MM.1S (cell line): ENCODE data around the gene TULP4.
"Not testable (repeated sequence)": the region's sequence is repeated elsewhere in the genome, so short reads cannot be mapped to it uniquely, and the experiment has no call there.

Experiments used
- DNase-seq: peaks from one replicate; pipeline ENCODE4 v3.0.0-alpha.2; 2015
- H2AFZ ChIP-seq: fragments of 300-600 bp; sonication (generic); 2 replicates; pipeline ENCODE4 v1.6.0; 2016; ENCODE audit warnings: antibody characterized with exemption, low read length
- H3F3A ChIP-seq: fragments of 300-600 bp; sonication (generic); 2 replicates; pipeline ENCODE4 v1.6.1; 2016; ENCODE audit warnings: mild to moderate bottlenecking, antibody characterized with exemption, low read length, moderate library complexity, mixed read lengths; ENCODE audit not compliant: insufficient read depth
- H3K27ac ChIP-seq: fragments of 300-600 bp; sonication (generic); 2 replicates; pipeline ENCODE4 v1.5.1; 2016; ENCODE audit warnings: mild to moderate bottlenecking, low read length
- H3K27me3 ChIP-seq: fragments of 300-600 bp; sonication (generic); replicated peaks from 2 replicates; pipeline ENCODE4 v1.6.0; 2016; ENCODE audit warnings: low read length; ENCODE audit not compliant: insufficient read depth
- H3K36me3 ChIP-seq: fragments of 300-600 bp; sonication (generic); replicated peaks from 2 replicates; pipeline ENCODE4 v1.6.1; 2016; ENCODE audit warnings: mild to moderate bottlenecking, low read length, mixed read lengths; ENCODE audit not compliant: insufficient read depth
- H3K4me1 ChIP-seq: fragments of 300-600 bp; sonication (generic); 2 replicates; pipeline ENCODE4 v1.6.1; 2016; ENCODE audit warnings: low read length, mixed read lengths
- H3K4me2 ChIP-seq: fragments of 300-600 bp; sonication (generic); 2 replicates; pipeline ENCODE4 v1.6.0; 2016; ENCODE audit warnings: low read depth, low read length
- H3K4me3 ChIP-seq: fragments of 300-600 bp; sonication (generic); 2 replicates; pipeline ENCODE4 v1.5.1; 2016; ENCODE audit warnings: low read length, mixed read lengths
- H3K79me2 ChIP-seq: fragments of 300-600 bp; sonication (generic); 2 replicates; pipeline ENCODE4 v1.6.1; 2016; ENCODE audit warnings: mixed run types, low read length, mixed read lengths
- H3K9ac ChIP-seq: fragments of 300-600 bp; sonication (generic); 2 replicates; pipeline ENCODE4 v1.6.1; 2016; ENCODE audit warnings: low read length, mixed read lengths
- H3K9me2 ChIP-seq: fragments of 300-600 bp; sonication (generic); replicated peaks from 2 replicates; pipeline ENCODE4 v1.6.1; 2016; ENCODE audit warnings: mild to moderate bottlenecking, low read length, mixed read lengths; ENCODE audit not compliant: insufficient read depth
- H3K9me3 ChIP-seq: fragments of 300-600 bp; sonication (generic); replicated peaks from 2 replicates; pipeline ENCODE4 v1.6.1; 2016; ENCODE audit warnings: mild to moderate bottlenecking, low read length, mixed read lengths; ENCODE audit not compliant: insufficient read depth
- H4K20me1 ChIP-seq: fragments of 300-600 bp; sonication (generic); 2 replicates; pipeline ENCODE4 v1.6.1; 2016; ENCODE audit warnings: mild to moderate bottlenecking, low read length, moderate library complexity, mixed read lengths; ENCODE audit not compliant: insufficient read depth
- CTCF ChIP-seq: fragments of 300-600 bp; sonication (generic); IDR thresholded peaks from 2 replicates; pipeline ENCODE4 v1.5.1; 2016; ENCODE audit warnings: antibody characterized with exemption, low read length, mixed read lengths
- EZH2 ChIP-seq: fragments of 300-600 bp; sonication (generic); optimal IDR thresholded peaks from 2 replicates; pipeline ENCODE3; 2017; ENCODE audit warnings: low read depth, mild to moderate bottlenecking, antibody characterized with exemption, low read length, mixed read lengths
- EZH2phosphoT487 ChIP-seq: fragments of 300-600 bp; sonication (generic); IDR thresholded peaks from 2 replicates; pipeline ENCODE4 v1.6.1; 2018; ENCODE audit warnings: antibody characterized with exemption, low read length

TULP4 gene

GRCh38 chr6:158337332-158337731 lies 25.1 kb downstream of the TULP4 start:
- H3K9me3 ChIP-seq: no peaks in the 10 kb centered on the region
- H3K79me2 ChIP-seq: no peaks in the 10 kb centered on the region
- no peak overlapping the region for H3K27ac ChIP-seq

GRCh38 chr6:158338311-158339112 lies 26.2 kb downstream of the TULP4 start:
- Histone ChIP-seq H3K27me3 (no peaks in the 10 kb centered on the region), H3K9me2 (no peaks in the 10 kb centered on the region), H3K4me2 (no peak overlapping the region), H3K27ac (no peak overlapping the region), H3K79me2 (no peaks in the 10 kb centered on the region), H3K9ac (no peak overlapping the region), H2AFZ (no peak overlapping the region), H3K36me3 (no peaks in the 10 kb centered on the region), H3K4me3 (no peak overlapping the region), H4K20me1 (no peaks in the 10 kb centered on the region), H3F3A (no peaks in the 10 kb centered on the region), H3K4me1 (no peaks in the 10 kb centered on the region), H3K9me3 (no peaks in the 10 kb centered on the region)
- TF ChIP-seq CTCF (no peak), EZH2 (no peak), EZH2phosphoT487 (no peak)
- DNase-seq: no peak

More at GRCh38 chr6:158337332-158337731, 25.1 kb downstream of the TULP4 start:
- Histone ChIP-seq H3K36me3 (no peaks in the 10 kb centered on the region), H3K27me3 (no peaks in the 10 kb centered on the region), H3K9me2 (no peaks in the 10 kb centered on the region), H3K4me3 (no peak overlapping the region), H3K4me1 (no peaks in the 10 kb centered on the region), H3K9ac (no peak overlapping the region), H4K20me1 (no peaks in the 10 kb centered on the region), H3K4me2 (no peak overlapping the region), H2AFZ (no peak overlapping the region), H3F3A (no peaks in the 10 kb centered on the region)
- DNase-seq: no peak
- TF ChIP-seq EZH2phosphoT487 (no peak), EZH2 (no peak)

DNA sequence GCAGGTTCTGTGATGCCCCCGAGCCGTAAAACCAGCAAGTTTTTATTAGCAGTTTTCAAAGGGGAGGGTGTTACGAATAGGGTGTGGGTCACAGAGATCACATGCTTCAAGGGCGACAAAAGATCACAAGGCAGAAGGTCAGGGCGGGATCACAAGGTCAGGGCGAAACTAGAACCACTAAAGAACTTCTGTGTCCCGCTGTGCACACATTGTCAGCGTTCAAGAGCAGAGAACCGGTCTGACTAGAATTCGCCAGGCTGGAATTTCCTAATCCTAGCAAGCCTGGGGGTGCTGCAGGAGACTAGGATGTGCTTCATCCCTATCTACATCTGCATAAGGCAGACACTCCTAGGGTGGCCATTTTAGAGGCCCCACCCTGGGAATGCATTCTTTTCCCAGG lies 26.9 kb downstream of the TULP4 start:
- H3K4me1 ChIP-seq, H3K27ac ChIP-seq, H3K27me3 ChIP-seq, DNase-seq, H3F3A ChIP-seq, H3K9me3 ChIP-seq, H3K9me2 ChIP-seq, H4K20me1 ChIP-seq, H3K36me3 ChIP-seq, H3K79me2 ChIP-seq, H2AFZ ChIP-seq, H3K4me2 ChIP-seq, H3K9ac ChIP-seq, H3K4me3 ChIP-seq: not testable (repeated sequence)

GRCh38 chr6:158340252-158340651 lies 28.0 kb downstream of the TULP4 start:
- no peaks in the 10 kb centered on the region for H3K4me1 ChIP-seq
- no peaks in the 10 kb centered on the region for H3F3A ChIP-seq
- no peak overlapping the region for H2AFZ ChIP-seq
- H3K4me2 ChIP-seq: no peak overlapping the region
- no peaks in the 10 kb centered on the region for H3K27me3 ChIP-seq
- DNase-seq: no peak
- H3K9me2 ChIP-seq: no peaks in the 10 kb centered on the region
- no peaks in the 10 kb centered on the region for H3K79me2 ChIP-seq
- no peak overlapping the region for H3K4me3 ChIP-seq
- H4K20me1 ChIP-seq: no peaks in the 10 kb centered on the region
- H3K9me3 ChIP-seq: no peaks in the 10 kb centered on the region
- H3K27ac ChIP-seq: no peak overlapping the region
- no peak overlapping the region for H3K9ac ChIP-seq
- no peak for TF ChIP-seq EZH2
- TF ChIP-seq EZH2phosphoT487: no peak
- TF ChIP-seq CTCF: no peak
- no peaks in the 10 kb centered on the region for H3K36me3 ChIP-seq
